Osteocyte (in vitro differentiated cells): ENCODE results near the gene HTT. TPM values are rescaled to one million over a fixed set of nuclear protein-coding genes. Genes with fewer than 3 reads are reported as not detected.

Experiments used
- DNase-seq: peaks from one replicate; pipeline ENCODE4 v3.0.0; 2021; ENCODE audit warnings: mixed read lengths; ENCODE audit not compliant: unreplicated experiment; ENCODE audit errors: extremely low spot score
- H3K27ac Mint-ChIP-seq: one replicate; pipeline ENCODE4 v1.8.0; 2021; ENCODE audit warnings: mild to moderate bottlenecking, mixed read lengths; ENCODE audit not compliant: unreplicated experiment
- H3K27me3 Mint-ChIP-seq: one replicate; pipeline ENCODE4 v1.8.0; 2021; ENCODE audit warnings: mixed read lengths; ENCODE audit not compliant: unreplicated experiment
- H3K36me3 Mint-ChIP-seq: one replicate; pipeline ENCODE4 v1.8.0; 2021; ENCODE audit warnings: mixed read lengths; ENCODE audit not compliant: unreplicated experiment
- H3K4me1 Mint-ChIP-seq: one replicate; pipeline ENCODE4 v1.8.0; 2021; ENCODE audit warnings: mixed read lengths; ENCODE audit not compliant: unreplicated experiment
- H3K4me3 Mint-ChIP-seq: one replicate; pipeline ENCODE4 v1.8.0; 2021; ENCODE audit warnings: mild to moderate bottlenecking, moderate library complexity, mixed read lengths; ENCODE audit not compliant: unreplicated experiment
- H3K9me3 Mint-ChIP-seq: one replicate; pipeline ENCODE4 v1.8.0; 2021; ENCODE audit warnings: mixed read lengths; ENCODE audit not compliant: unreplicated experiment
- total RNA-seq: library from RNA; stranded (reverse); gene quantifications from 2 replicates; pipeline ENCODE4 v1.2.1, GENCODE V29; 2021
- TF ChIP-seq, protein P1 (sequence below): fragments of 200-600 bp; sonication (generic); IDR thresholded peaks from 2 replicates; pipeline ENCODE4 v1.5.0; 2021; ENCODE audit warnings: antibody characterized with exemption, mild to moderate bottlenecking, moderate library complexity

The HTT gene
- total RNA-seq, 1 donor from 2014 or later, result 51.3 TPM

DNA sequence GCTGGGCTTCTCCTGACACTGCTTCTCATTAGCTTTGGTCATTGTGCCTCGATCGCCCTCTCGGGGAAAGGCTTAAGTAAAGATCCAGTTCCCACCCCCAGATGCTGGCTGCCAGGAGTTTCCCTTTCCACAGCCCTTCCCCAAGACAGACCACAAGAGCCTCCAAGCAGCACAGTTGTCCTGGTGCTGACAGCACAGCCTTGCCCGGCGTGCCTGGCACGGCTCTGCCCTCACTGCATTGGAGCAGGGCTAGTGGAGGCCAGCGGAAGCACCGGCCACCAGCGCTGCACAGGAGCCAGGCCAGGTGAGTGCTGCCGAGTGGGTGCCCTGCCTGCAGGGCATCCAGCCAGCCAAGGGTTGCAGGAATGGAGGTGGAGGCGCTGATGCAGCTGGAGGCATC lies 164.8 kb downstream of the HTT start:
- peaks cover 17% of the 10 kb centered on the region for H3K36me3 Mint-ChIP-seq
- H3K4me1 Mint-ChIP-seq, result no peaks in the 10 kb centered on the region
- H3K27me3 Mint-ChIP-seq, result no peaks in the 10 kb centered on the region
- no peak for DNase-seq
- H3K27ac Mint-ChIP-seq, result no peak overlapping the region
- no peak overlapping the region for H3K4me3 Mint-ChIP-seq
- H3K9me3 Mint-ChIP-seq, result no peaks in the 10 kb centered on the region
- TF ChIP-seq, protein P1, sequence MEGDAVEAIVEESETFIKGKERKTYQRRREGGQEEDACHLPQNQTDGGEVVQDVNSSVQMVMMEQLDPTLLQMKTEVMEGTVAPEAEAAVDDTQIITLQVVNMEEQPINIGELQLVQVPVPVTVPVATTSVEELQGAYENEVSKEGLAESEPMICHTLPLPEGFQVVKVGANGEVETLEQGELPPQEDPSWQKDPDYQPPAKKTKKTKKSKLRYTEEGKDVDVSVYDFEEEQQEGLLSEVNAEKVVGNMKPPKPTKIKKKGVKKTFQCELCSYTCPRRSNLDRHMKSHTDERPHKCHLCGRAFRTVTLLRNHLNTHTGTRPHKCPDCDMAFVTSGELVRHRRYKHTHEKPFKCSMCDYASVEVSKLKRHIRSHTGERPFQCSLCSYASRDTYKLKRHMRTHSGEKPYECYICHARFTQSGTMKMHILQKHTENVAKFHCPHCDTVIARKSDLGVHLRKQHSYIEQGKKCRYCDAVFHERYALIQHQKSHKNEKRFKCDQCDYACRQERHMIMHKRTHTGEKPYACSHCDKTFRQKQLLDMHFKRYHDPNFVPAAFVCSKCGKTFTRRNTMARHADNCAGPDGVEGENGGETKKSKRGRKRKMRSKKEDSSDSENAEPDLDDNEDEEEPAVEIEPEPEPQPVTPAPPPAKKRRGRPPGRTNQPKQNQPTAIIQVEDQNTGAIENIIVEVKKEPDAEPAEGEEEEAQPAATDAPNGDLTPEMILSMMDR, result no peak

DNA sequence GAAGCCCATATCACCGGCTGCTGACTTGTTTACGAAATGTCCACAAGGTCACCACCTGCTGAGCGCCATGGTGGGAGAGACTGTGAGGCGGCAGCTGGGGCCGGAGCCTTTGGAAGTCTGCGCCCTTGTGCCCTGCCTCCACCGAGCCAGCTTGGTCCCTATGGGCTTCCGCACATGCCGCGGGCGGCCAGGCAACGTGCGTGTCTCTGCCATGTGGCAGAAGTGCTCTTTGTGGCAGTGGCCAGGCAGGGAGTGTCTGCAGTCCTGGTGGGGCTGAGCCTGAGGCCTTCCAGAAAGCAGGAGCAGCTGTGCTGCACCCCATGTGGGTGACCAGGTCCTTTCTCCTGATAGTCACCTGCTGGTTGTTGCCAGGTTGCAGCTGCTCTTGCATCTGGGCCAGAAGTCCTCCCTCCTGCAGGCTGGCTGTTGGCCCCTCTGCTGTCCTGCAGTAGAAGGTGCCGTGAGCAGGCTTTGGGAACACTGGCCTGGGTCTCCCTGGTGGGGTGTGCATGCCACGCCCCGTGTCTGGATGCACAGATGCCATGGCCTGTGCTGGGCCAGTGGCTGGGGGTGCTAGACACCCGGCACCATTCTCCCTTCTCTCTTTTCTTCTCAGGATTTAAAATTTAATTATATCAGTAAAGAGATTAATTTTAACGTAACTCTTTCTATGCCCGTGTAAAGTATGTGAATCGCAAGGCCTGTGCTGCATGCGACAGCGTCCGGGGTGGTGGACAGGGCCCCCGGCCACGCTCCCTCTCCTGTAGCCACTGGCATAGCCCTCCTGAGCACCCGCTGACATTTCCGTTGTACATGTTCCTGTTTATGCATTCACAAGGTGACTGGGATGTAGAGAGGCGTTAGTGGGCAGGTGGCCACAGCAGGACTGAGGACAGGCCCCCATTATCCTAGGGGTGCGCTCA lies 165.8 kb downstream of the HTT start:
- Mint-ChIP-seq H3K27me3 (no peaks in the 10 kb centered on the region), H3K9me3 (no peaks in the 10 kb centered on the region), H3K36me3 (peaks cover 12% of the 10 kb centered on the region), H3K4me3 (no peak overlapping the region), H3K27ac (no peak overlapping the region), H3K4me1 (no peaks in the 10 kb centered on the region)
- no peak for DNase-seq
- TF ChIP-seq, protein P1, result no peak

DNA sequence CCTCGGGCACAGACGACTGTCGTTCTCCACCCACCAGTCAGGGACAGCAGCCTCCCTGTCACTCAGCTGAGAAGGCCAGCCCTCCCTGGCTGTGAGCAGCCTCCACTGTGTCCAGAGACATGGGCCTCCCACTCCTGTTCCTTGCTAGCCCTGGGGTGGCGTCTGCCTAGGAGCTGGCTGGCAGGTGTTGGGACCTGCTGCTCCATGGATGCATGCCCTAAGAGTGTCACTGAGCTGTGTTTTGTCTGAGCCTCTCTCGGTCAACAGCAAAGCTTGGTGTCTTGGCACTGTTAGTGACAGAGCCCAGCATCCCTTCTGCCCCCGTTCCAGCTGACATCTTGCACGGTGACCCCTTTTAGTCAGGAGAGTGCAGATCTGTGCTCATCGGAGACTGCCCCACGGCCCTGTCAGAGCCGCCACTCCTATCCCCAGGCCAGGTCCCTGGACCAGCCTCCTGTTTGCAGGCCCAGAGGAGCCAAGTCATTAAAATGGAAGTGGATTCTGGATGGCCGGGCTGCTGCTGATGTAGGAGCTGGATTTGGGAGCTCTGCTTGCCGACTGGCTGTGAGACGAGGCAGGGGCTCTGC lies 166.5 kb downstream of the HTT start:
- no peaks in the 10 kb centered on the region for H3K9me3 Mint-ChIP-seq
- TF ChIP-seq, protein P1, result no peak
- H3K27ac Mint-ChIP-seq, result no peak overlapping the region
- H3K27me3 Mint-ChIP-seq, result no peaks in the 10 kb centered on the region
- H3K4me1 Mint-ChIP-seq, result no peaks in the 10 kb centered on the region
- peaks cover 12% of the 10 kb centered on the region for H3K36me3 Mint-ChIP-seq
- no peak overlapping the region for H3K4me3 Mint-ChIP-seq
- no peak for DNase-seq

DNA sequence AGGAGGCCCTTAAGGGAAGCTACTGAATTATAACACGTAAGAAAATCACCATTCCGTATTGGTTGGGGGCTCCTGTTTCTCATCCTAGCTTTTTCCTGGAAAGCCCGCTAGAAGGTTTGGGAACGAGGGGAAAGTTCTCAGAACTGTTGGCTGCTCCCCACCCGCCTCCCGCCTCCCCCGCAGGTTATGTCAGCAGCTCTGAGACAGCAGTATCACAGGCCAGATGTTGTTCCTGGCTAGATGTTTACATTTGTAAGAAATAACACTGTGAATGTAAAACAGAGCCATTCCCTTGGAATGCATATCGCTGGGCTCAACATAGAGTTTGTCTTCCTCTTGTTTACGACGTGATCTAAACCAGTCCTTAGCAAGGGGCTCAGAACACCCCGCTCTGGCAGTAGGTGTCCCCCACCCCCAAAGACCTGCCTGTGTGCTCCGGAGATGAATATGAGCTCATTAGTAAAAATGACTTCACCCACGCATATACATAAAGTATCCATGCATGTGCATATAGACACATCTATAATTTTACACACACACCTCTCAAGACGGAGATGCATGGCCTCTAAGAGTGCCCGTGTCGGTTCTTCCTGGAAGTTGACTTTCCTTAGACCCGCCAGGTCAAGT lies 167.5 kb downstream of the HTT start:
- Mint-ChIP-seq H3K27me3 (no peaks in the 10 kb centered on the region), H3K27ac (no peak overlapping the region)
- DNase-seq, result no peak

More for the DNA sequence above, 167.5 kb downstream of the HTT start:
- Mint-ChIP-seq H3K4me1 (no peaks in the 10 kb centered on the region), H3K9me3 (no peaks in the 10 kb centered on the region), H3K36me3 (peaks cover 12% of the 10 kb centered on the region), H3K4me3 (no peak overlapping the region)
- TF ChIP-seq, protein P1, result no peak
